Smooth muscle cell (in vitro differentiated cells): Measurements from ENCODE around the gene FOXL2. TPM values are rescaled to one million over a fixed set of nuclear protein-coding genes. Genes with fewer than 3 reads are reported as not detected.

Experiments
- DNase-seq: peaks from one replicate; lab custom pipeline; 2025; ENCODE audit not compliant: unreplicated experiment; lab: John Stamatoyannopoulos, UW
- H2AFZ ChIP-seq: fragments of 200-600 bp; sonication (generic); 2 replicates; pipeline ENCODE4 v1.6.0; 2016; ENCODE audit warnings: antibody characterized with exemption, low read depth, mild to moderate bottlenecking
- H3F3A ChIP-seq: fragments of 200-600 bp; sonication (generic); 2 replicates; pipeline ENCODE4 v1.6.0; 2017; ENCODE audit warnings: antibody characterized with exemption, low read depth
- H3K27ac ChIP-seq: fragments of 200-600 bp; sonication (generic); 2 replicates; pipeline ENCODE4 v1.5.1; 2016; ENCODE audit warnings: low read depth, mild to moderate bottlenecking
- H3K27me3 ChIP-seq: fragments of 200-600 bp; sonication (generic); 2 replicates; pipeline ENCODE4 v1.6.1; 2016; ENCODE audit warnings: low read depth, mild to moderate bottlenecking
- H3K36me3 ChIP-seq: fragments of 200-600 bp; sonication (generic); 2 replicates; pipeline ENCODE4 v1.5.1; 2016; ENCODE audit warnings: low read depth
- H3K4me1 ChIP-seq: fragments of 200-600 bp; sonication (generic); 2 replicates; pipeline ENCODE4 v1.5.1; 2016; ENCODE audit warnings: low read depth
- H3K4me2 ChIP-seq: fragments of 200-600 bp; sonication (generic); 2 replicates; pipeline ENCODE4 v1.6.0; 2016; ENCODE audit warnings: mild to moderate bottlenecking
- H3K4me3 ChIP-seq: fragments of 200-600 bp; sonication (generic); 2 replicates; pipeline ENCODE4 v1.5.1; 2016; ENCODE audit warnings: mild to moderate bottlenecking
- H3K79me2 ChIP-seq: fragments of 200-600 bp; sonication (generic); 2 replicates; pipeline ENCODE4 v1.6.0; 2016; ENCODE audit warnings: low read depth, mild to moderate bottlenecking
- H3K9ac ChIP-seq: fragments of 200-600 bp; sonication (generic); 2 replicates; pipeline ENCODE4 v1.6.0; 2016; ENCODE audit warnings: low read depth
- H3K9me3 ChIP-seq: fragments of 200-600 bp; sonication (generic); replicated peaks from 2 replicates; pipeline ENCODE4 v1.5.1; 2016; ENCODE audit warnings: low read depth
- H4K20me1 ChIP-seq: fragments of 200-600 bp; sonication (generic); 2 replicates; pipeline ENCODE4 v1.6.0; 2016; ENCODE audit warnings: low read depth
- WGBS: methylation state at CpG from one replicate; pipeline ENCODE4 v1.1.7; 2016; ENCODE audit warnings: low lambda C conversion rate; 5-methylcytosine and 5-hydroxymethylcytosine counted together
- polyA plus RNA-seq: library from polyadenylated mRNA; unstranded; fragments of >200 nt; fragmentation: Nextera tagmentation; extraction: Ambion mirVana; gene quantifications from 2 replicates; pipeline ENCODE4 v1.2.1, GENCODE V29; 2016
- total RNA-seq: library from RNA; depleted of rRNA; stranded (reverse); fragments of >200 nt; gene quantifications from 2 replicates; pipeline ENCODE4 v1.2.3, GENCODE V29; 2014
- TF ChIP-seq, protein P1 (sequence below): fragments of 200-600 bp; sonication (generic); IDR thresholded peaks from 2 replicates; pipeline ENCODE4 v1.5.1; 2017; ENCODE audit warnings: borderline replicate concordance, mild to moderate bottlenecking, antibody characterized with exemption; ENCODE audit not compliant: insufficient read depth, poor library complexity, severe bottlenecking

FOXL2 gene
- total and polyA plus RNA-seq, 2 experiments from 2014 or later, result not detected

DNA sequence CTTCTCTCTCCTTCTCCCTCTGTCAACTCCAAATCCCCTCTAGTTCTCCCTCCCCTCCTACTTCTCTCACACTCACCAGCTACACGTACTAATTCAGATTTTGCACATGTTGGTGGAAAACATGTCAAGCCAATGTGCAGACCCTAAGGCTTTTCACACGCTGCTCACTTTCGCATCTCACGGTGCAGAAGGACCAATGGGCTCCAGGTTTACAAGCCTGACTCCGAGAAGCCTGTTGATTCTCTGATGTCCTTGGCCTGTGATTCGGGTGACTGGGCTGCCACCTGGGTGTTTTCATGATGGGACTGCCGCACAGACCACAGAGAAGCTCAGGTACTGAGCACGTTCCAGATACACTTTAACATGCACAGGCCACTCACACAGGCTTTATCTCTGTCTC is 3.8 kb upstream of the FOXL2 start:
- Histone ChIP-seq H3K4me3 (no peak overlapping the region), H2AFZ (no peak overlapping the region), H3F3A (no peaks in the 10 kb centered on the region), H3K79me2 (no peaks in the 10 kb centered on the region), H3K27ac (no peak overlapping the region), H3K4me2 (peak overlapping the region; percentile 92), H3K9ac (no peak overlapping the region), H4K20me1 (no peaks in the 10 kb centered on the region), H3K9me3 (no peaks in the 10 kb centered on the region), H3K27me3 (peaks cover 100% of the 10 kb centered on the region), H3K36me3 (no peaks in the 10 kb centered on the region), H3K4me1 (peaks cover 24% of the 10 kb centered on the region)
- TF ChIP-seq, protein P1, sequence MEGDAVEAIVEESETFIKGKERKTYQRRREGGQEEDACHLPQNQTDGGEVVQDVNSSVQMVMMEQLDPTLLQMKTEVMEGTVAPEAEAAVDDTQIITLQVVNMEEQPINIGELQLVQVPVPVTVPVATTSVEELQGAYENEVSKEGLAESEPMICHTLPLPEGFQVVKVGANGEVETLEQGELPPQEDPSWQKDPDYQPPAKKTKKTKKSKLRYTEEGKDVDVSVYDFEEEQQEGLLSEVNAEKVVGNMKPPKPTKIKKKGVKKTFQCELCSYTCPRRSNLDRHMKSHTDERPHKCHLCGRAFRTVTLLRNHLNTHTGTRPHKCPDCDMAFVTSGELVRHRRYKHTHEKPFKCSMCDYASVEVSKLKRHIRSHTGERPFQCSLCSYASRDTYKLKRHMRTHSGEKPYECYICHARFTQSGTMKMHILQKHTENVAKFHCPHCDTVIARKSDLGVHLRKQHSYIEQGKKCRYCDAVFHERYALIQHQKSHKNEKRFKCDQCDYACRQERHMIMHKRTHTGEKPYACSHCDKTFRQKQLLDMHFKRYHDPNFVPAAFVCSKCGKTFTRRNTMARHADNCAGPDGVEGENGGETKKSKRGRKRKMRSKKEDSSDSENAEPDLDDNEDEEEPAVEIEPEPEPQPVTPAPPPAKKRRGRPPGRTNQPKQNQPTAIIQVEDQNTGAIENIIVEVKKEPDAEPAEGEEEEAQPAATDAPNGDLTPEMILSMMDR, result no peak
- DNase-seq, result no peak
- WGBS, result 67% methylated on average over 8 of the region's 8 CpGs

DNA sequence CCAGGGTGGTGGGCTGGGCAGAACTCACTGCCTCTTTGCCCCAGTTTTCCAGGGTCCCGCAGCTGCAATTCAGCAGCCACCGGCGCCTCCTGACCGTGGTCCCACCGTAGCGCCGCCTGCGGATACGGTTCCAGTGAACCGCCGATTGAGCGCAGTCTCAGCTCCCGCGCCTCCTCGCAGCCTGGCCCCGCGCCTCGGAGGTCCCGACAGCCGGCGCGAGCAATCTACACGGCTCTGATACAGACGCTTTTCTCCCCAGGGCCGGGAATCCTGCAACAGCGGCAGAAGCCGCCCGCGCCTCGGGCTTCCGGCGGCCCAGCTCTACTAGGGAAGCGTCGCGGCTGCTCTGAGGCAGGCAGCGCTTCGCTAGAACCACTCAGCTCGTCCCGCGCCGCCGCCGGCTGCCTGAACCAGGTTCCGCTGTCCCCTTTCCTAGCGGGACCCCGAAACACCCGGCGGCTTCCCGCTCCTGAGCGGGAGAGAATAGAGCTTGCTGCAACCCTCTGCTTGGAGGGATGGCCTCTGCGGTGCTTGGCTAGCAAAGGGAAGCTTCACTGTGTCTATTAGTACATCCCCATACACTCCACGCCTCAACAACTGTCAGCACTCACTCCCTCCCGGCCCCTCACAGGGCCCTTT is 3.2 kb upstream of the FOXL2 start:
- Histone ChIP-seq H3K79me2 (no peaks in the 10 kb centered on the region), H4K20me1 (no peaks in the 10 kb centered on the region), H3K9ac (no peak overlapping the region), H3K27me3 (peaks cover 99% of the 10 kb centered on the region), H3K4me1 (peaks cover 25% of the 10 kb centered on the region), H3K4me2 (peak overlapping the region; percentile 92), H3F3A (no peaks in the 10 kb centered on the region), H3K36me3 (no peaks in the 10 kb centered on the region), H3K9me3 (no peaks in the 10 kb centered on the region), H2AFZ (peak overlapping the region; percentile 36), H3K27ac (no peak overlapping the region), H3K4me3 (peak overlapping the region; percentile 41)
- TF ChIP-seq, protein P1, result no peak
- no peak for DNase-seq
- WGBS, result 2% methylated on average over 53 of the region's 53 CpGs

DNA sequence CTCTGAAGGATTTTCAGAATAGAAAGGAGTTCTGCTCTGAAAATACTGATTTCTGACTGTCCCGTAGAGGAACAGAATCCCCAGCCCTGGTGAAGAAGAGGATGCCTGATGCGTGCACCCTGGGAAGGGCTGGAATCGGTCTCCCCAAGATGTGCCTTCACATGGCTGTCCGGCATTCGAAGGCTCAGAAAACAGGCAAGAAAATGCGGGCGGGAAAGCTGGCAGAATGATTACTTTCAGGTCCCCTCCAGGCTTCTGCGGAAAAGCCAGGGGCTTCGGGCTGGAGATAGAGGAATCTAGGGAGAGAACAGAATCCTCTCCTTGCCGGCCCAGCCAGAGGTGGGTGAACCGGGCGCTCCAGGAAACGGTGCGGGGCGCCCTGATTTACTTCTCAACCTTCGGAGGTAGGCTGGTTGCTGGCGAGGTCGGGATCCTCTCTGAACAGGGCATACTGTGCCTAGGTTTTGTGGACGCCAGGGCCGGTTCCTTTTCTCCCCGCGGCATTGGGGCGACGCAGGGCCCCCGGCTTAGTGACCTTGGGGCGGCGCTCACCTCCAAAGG is 2.6 kb upstream of the FOXL2 start:
- Histone ChIP-seq H3K27ac (no peak overlapping the region), H3K4me3 (peak overlapping the region; percentile 41), H3K27me3 (peaks cover 99% of the 10 kb centered on the region), H3K36me3 (no peaks in the 10 kb centered on the region), H3K79me2 (no peaks in the 10 kb centered on the region), H3F3A (no peaks in the 10 kb centered on the region), H3K9me3 (no peaks in the 10 kb centered on the region), H3K9ac (no peak overlapping the region), H4K20me1 (no peaks in the 10 kb centered on the region), H3K4me2 (peak overlapping the region; percentile 92), H3K4me1 (peaks cover 31% of the 10 kb centered on the region), H2AFZ (no peak overlapping the region)
- DNase-seq, result no peak
- TF ChIP-seq, protein P1, result no peak
- 4% methylated on average over 27 of the region's 27 CpGs for WGBS

DNA sequence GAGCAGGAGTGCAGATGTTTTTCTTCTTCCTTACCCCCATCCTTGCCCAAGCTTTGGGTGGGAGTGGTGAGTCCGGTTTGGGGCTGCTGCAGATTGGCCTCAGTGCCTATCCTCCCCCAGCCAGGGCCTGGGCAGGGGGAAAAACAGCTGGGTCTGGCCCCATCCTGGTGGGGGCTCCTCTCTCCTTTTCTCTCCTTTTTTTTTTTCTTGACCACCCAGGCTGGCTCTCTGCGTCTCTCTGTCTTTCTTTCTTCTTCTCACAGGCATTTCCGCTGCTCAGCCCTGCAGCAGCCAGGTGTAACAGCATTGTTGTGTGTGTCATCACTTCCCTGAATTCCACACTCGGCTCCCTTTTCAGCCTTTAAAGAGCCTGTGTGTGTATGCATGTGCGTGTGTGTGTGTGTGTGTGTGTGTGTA is 2.1 kb upstream of the FOXL2 start:
- no peaks in the 10 kb centered on the region for H3K79me2 ChIP-seq
- no peak overlapping the region for H3K9ac ChIP-seq
- H3K9me3 ChIP-seq, result no peaks in the 10 kb centered on the region
- no peak for DNase-seq
- no peak overlapping the region for H3K27ac ChIP-seq
- H2AFZ ChIP-seq, result no peak overlapping the region
- no peak overlapping the region for H3K4me3 ChIP-seq
- WGBS, result 20% methylated on average over 5 of the region's 5 CpGs
- H3K36me3 ChIP-seq, result no peaks in the 10 kb centered on the region
- H3K4me2 ChIP-seq, result no peak overlapping the region
- TF ChIP-seq, protein P1, result no peak
- H3F3A ChIP-seq, result no peaks in the 10 kb centered on the region
- H3K27me3 ChIP-seq, result peaks cover 99% of the 10 kb centered on the region
- H4K20me1 ChIP-seq, result no peaks in the 10 kb centered on the region
- peaks cover 34% of the 10 kb centered on the region for H3K4me1 ChIP-seq
